Activated CD4-positive, alpha-beta T cell treated with anti-CD3 and anti-CD28 coated beads, Interleukin-2, amount 10 ng/mL, durations not matched to agents 24 days and 14 days (primary cell): ENCODE results near the gene PLS1. TPM values are rescaled to one million over a fixed set of nuclear protein-coding genes. Genes with fewer than 3 reads are reported as not detected.
A peak's percentile ranks its signal among the peaks of the same experiment; 100 is the strongest.
"Not testable (repeated sequence)": the region's sequence is repeated elsewhere in the genome, so short reads cannot be mapped to it uniquely, and the experiment has no call there.

Experiments used
- DNase-seq: peaks from one replicate; pipeline ENCODE4 v3.0.0; 2022
- H3K27ac Mint-ChIP-seq: one replicate; pipeline ENCODE4 v1.8.0; 2022; ENCODE audit warnings: mild to moderate bottlenecking, mixed read lengths
- H3K27me3 Mint-ChIP-seq: one replicate; pipeline ENCODE4 v1.8.0; 2022; ENCODE audit warnings: mixed read lengths
- H3K36me3 Mint-ChIP-seq: one replicate; pipeline ENCODE4 v1.8.0; 2022; ENCODE audit warnings: low read depth, mild to moderate bottlenecking, mixed read lengths
- H3K4me1 Mint-ChIP-seq: one replicate; pipeline ENCODE4 v1.8.0; 2021; ENCODE audit warnings: mixed read lengths
- H3K4me3 Mint-ChIP-seq: one replicate; pipeline ENCODE4 v1.8.0; 2022; ENCODE audit warnings: mild to moderate bottlenecking, moderate library complexity, mixed read lengths
- H3K9me3 Mint-ChIP-seq: one replicate; pipeline ENCODE4 v1.8.0; 2021; ENCODE audit warnings: mixed read lengths
- intact Hi-C: fragments of 100-400 bp; cut with micrococcal nuclease; formaldehyde crosslinking; loops from one replicate; pipeline ENCODE4 v1.15.1; 2023
- total RNA-seq: library from RNA; stranded (reverse); gene quantifications from 2 replicates; pipeline ENCODE4 v1.2.3, GENCODE V29; 2022

The PLS1 gene
- total RNA-seq, 1 donor from 2014 or later = 4.6 TPM

GRCh38 chr3:142709207-142709606 lies 113.0 kb downstream of the PLS1 start:
- intact Hi-C loops = no loop called here
- H3K4me1 Mint-ChIP-seq = peaks cover 7% of the 10 kb centered on the region
- H3K4me3 Mint-ChIP-seq = no peak overlapping the region
- no peak for DNase-seq
- no peak overlapping the region for H3K27ac Mint-ChIP-seq
- H3K9me3 Mint-ChIP-seq = no peaks in the 10 kb centered on the region
- H3K36me3 Mint-ChIP-seq = no peaks in the 10 kb centered on the region
- H3K27me3 Mint-ChIP-seq = peaks cover 2% of the 10 kb centered on the region

- DNase-seq, H3K4me3 Mint-ChIP-seq, H3K27ac Mint-ChIP-seq, H3K9me3 Mint-ChIP-seq, H3K4me1 Mint-ChIP-seq, H3K36me3 Mint-ChIP-seq, intact Hi-C loops: not testable (repeated sequence)
- H3K27me3 Mint-ChIP-seq = peaks cover 28% of the 10 kb centered on the region
Measured at GRCh38 chr3:142714882-142715281, 118.7 kb downstream of the PLS1 start.

- intact Hi-C loops = no loop called here
- Mint-ChIP-seq H3K36me3 (peaks cover 2% of the 10 kb centered on the region), H3K27me3 (peaks cover 37% of the 10 kb centered on the region), H3K27ac (no peak overlapping the region), H3K4me3 (no peak overlapping the region), H3K4me1 (no peaks in the 10 kb centered on the region), H3K9me3 (peaks cover 3% of the 10 kb centered on the region)
- no peak for DNase-seq
Measured at GRCh38 chr3:142716102-142716501, 119.9 kb downstream of the PLS1 start.

GRCh38 chr3:142723665-142723967 lies 127.4 kb downstream of the PLS1 start:
- Mint-ChIP-seq H3K27me3 (peaks cover 64% of the 10 kb centered on the region), H3K4me1 (peaks cover 10% of the 10 kb centered on the region), H3K4me3 (peak overlapping the region; percentile 79), H3K36me3 (peaks cover 2% of the 10 kb centered on the region), H3K9me3 (peaks cover 11% of the 10 kb centered on the region), H3K27ac (no peak overlapping the region)
- intact Hi-C loops = loop anchor here (5.0 to 10.0 kb wide), 2 partner anchors 1121 to 1249 kb away; partner anchors contain the start of genes DIPK2A and SLC9A9
- DNase-seq = no peak

- Mint-ChIP-seq H3K27ac (peak within 1 kb of the TSS; percentile 75), H3K36me3 (peaks cover 2% of the 10 kb centered on the region), H3K4me3 (peak within 1 kb of the TSS; percentile 89), H3K4me1 (peaks cover 10% of the 10 kb centered on the region), H3K27me3 (peaks cover 63% of the 10 kb centered on the region), H3K9me3 (peaks cover 11% of the 10 kb centered on the region)
- intact Hi-C loops = loop anchor here (1.0 to 10.0 kb wide), 6 partner anchors 128 to 1248 kb away; partner anchors contain the start of genes ATR, DIPK2A, PLS1 and SLC9A9
- peak; percentile 92 for DNase-seq
Measured at GRCh38 chr3:142723968-142724681, 127.9 kb downstream of the PLS1 start, which contains the start of gene TRPC1. TRPC1 (plus strand) TSS chr3:142724034; CDS start chr3:142724560, 526 bp downstream.

GRCh38 chr3:142724682-142725356 lies 128.6 kb downstream of the PLS1 start:
- peak overlapping the region; percentile 63 for H3K27ac Mint-ChIP-seq
- intact Hi-C loops = loop anchor here (1.0 to 10.0 kb wide), 6 partner anchors 129 to 1247 kb away; partner anchors contain the start of genes ATR, DIPK2A, PLS1 and SLC9A9
- H3K36me3 Mint-ChIP-seq = no peaks in the 10 kb centered on the region
- H3K4me1 Mint-ChIP-seq = peaks cover 10% of the 10 kb centered on the region
- peaks cover 7% of the 10 kb centered on the region for H3K9me3 Mint-ChIP-seq
- peaks cover 63% of the 10 kb centered on the region for H3K27me3 Mint-ChIP-seq
- H3K4me3 Mint-ChIP-seq = peak overlapping the region; percentile 89
- DNase-seq = no peak

GRCh38 chr3:142725357-142725739 lies 129.2 kb downstream of the PLS1 start:
- Mint-ChIP-seq H3K9me3 (peaks cover 7% of the 10 kb centered on the region), H3K4me3 (peak overlapping the region; percentile 89), H3K27ac (no peak overlapping the region), H3K36me3 (no peaks in the 10 kb centered on the region), H3K4me1 (peaks cover 10% of the 10 kb centered on the region), H3K27me3 (peaks cover 60% of the 10 kb centered on the region)
- no peak for DNase-seq
- intact Hi-C loops = loop anchor here (2.0 to 10.0 kb wide), 3 partner anchors 147 to 1119 kb away; partner anchors contain the start of genes ATR and SLC9A9

- no peak for DNase-seq
- no peak overlapping the region for H3K4me3 Mint-ChIP-seq
- no peaks in the 10 kb centered on the region for H3K36me3 Mint-ChIP-seq
- peaks cover 10% of the 10 kb centered on the region for H3K4me1 Mint-ChIP-seq
- H3K27ac Mint-ChIP-seq = no peak overlapping the region
- H3K9me3 Mint-ChIP-seq = peaks cover 7% of the 10 kb centered on the region
- intact Hi-C loops = loop anchor here (10.0 kb wide), 1 partner anchor 1119 kb away; the partner anchor contains the start of gene SLC9A9
- H3K27me3 Mint-ChIP-seq = peaks cover 54% of the 10 kb centered on the region
Measured at GRCh38 chr3:142726017-142726416, 129.8 kb downstream of the PLS1 start.

GRCh38 chr3:142732066-142732465 lies 135.9 kb downstream of the PLS1 start:
- Mint-ChIP-seq H3K36me3 (no peaks in the 10 kb centered on the region), H3K9me3 (no peaks in the 10 kb centered on the region), H3K27me3 (peaks cover 16% of the 10 kb centered on the region), H3K4me1 (no peaks in the 10 kb centered on the region), H3K27ac (no peak overlapping the region), H3K4me3 (no peak overlapping the region)
- intact Hi-C loops = no loop called here
- no peak for DNase-seq

GRCh38 chr3:142734834-142735233 lies 138.6 kb downstream of the PLS1 start:
- no peaks in the 10 kb centered on the region for H3K9me3 Mint-ChIP-seq
- no peak overlapping the region for H3K4me3 Mint-ChIP-seq
- intact Hi-C loops = no loop called here
- DNase-seq = no peak
- no peak overlapping the region for H3K27ac Mint-ChIP-seq
- no peaks in the 10 kb centered on the region for H3K4me1 Mint-ChIP-seq
- H3K36me3 Mint-ChIP-seq = no peaks in the 10 kb centered on the region
- peaks cover 2% of the 10 kb centered on the region for H3K27me3 Mint-ChIP-seq

GRCh38 chr3:142735462-142735861 lies 139.3 kb downstream of the PLS1 start:
- no peaks in the 10 kb centered on the region for H3K36me3 Mint-ChIP-seq
- H3K27ac Mint-ChIP-seq = no peak overlapping the region
- H3K4me1 Mint-ChIP-seq = no peaks in the 10 kb centered on the region
- H3K4me3 Mint-ChIP-seq = no peak overlapping the region
- no peaks in the 10 kb centered on the region for H3K9me3 Mint-ChIP-seq
- intact Hi-C loops = no loop called here
- DNase-seq = no peak
- H3K27me3 Mint-ChIP-seq = peaks cover 2% of the 10 kb centered on the region

- H3K36me3 Mint-ChIP-seq = no peaks in the 10 kb centered on the region
- H3K27ac Mint-ChIP-seq = no peak overlapping the region
- no peak for DNase-seq
- intact Hi-C loops = no loop called here
- no peaks in the 10 kb centered on the region for H3K9me3 Mint-ChIP-seq
- H3K4me3 Mint-ChIP-seq = no peak overlapping the region
- H3K4me1 Mint-ChIP-seq = no peaks in the 10 kb centered on the region
- H3K27me3 Mint-ChIP-seq = peaks cover 2% of the 10 kb centered on the region
Measured at GRCh38 chr3:142738396-142738795, 142.2 kb downstream of the PLS1 start.

- no peak for DNase-seq
- Mint-ChIP-seq H3K27me3 (peaks cover 2% of the 10 kb centered on the region), H3K4me3 (no peak overlapping the region), H3K4me1 (no peaks in the 10 kb centered on the region), H3K36me3 (no peaks in the 10 kb centered on the region), H3K27ac (no peak overlapping the region), H3K9me3 (peaks cover 8% of the 10 kb centered on the region)
- intact Hi-C loops = no loop called here
Measured at GRCh38 chr3:142746646-142747045, 150.5 kb downstream of the PLS1 start.

GRCh38 chr3:142750531-142750930 lies 154.3 kb downstream of the PLS1 start:
- not testable (repeated sequence) for H3K27ac Mint-ChIP-seq

More at GRCh38 chr3:142750531-142750930, 154.3 kb downstream of the PLS1 start:
- H3K4me3 Mint-ChIP-seq, H3K4me1 Mint-ChIP-seq, H3K36me3 Mint-ChIP-seq, H3K27me3 Mint-ChIP-seq, DNase-seq, intact Hi-C loops, H3K9me3 Mint-ChIP-seq: not testable (repeated sequence)
